T-helper 2 cell treated with Interferon-gamma antibody and Interleukin-4, amounts not matched to agents 5 μg/mL and 100 μg/mL, for 36 hours (primary cell): ENCODE measurements around the gene ZDHHC11B.
A peak's percentile ranks its signal among the peaks of the same experiment; 100 is the strongest.
"Not testable (repeated sequence)": the region's sequence is repeated elsewhere in the genome, so short reads cannot be mapped to it uniquely, and the experiment has no call there.

Source experiments
- DNase-seq: peaks from one replicate; pipeline ENCODE4 v3.0.0; 2021; ENCODE audit warnings: low spot score
- H3K27ac Mint-ChIP-seq: one replicate; pipeline ENCODE4 v1.8.0; 2021; ENCODE audit warnings: mild to moderate bottlenecking, mixed read lengths
- H3K27me3 Mint-ChIP-seq: one replicate; pipeline ENCODE4 v1.8.0; 2021; ENCODE audit warnings: low read depth, mixed read lengths
- H3K36me3 Mint-ChIP-seq: one replicate; pipeline ENCODE4 v1.8.0; 2021; ENCODE audit warnings: low read depth, mixed read lengths
- H3K4me1 Mint-ChIP-seq: one replicate; pipeline ENCODE4 v1.8.0; 2021; ENCODE audit warnings: low read depth, mixed read lengths
- H3K4me3 Mint-ChIP-seq: one replicate; pipeline ENCODE4 v1.8.0; 2022; ENCODE audit warnings: mild to moderate bottlenecking, moderate library complexity, mixed read lengths
- H3K9me3 Mint-ChIP-seq: one replicate; pipeline ENCODE4 v1.8.0; 2021; ENCODE audit warnings: mixed read lengths

Gene ZDHHC11B

GRCh38 chr5:784428-785177 is at the start of gene ZDHHC11B:
Gene ZDHHC11B, minus strand, starts transcription at chr5:784729. Its CDS starts 17,810 bp downstream, at chr5:766919.
- not testable (repeated sequence) for H3K4me1 Mint-ChIP-seq, H3K27ac Mint-ChIP-seq, H3K36me3 Mint-ChIP-seq, H3K9me3 Mint-ChIP-seq, H3K27me3 Mint-ChIP-seq
- H3K4me3 Mint-ChIP-seq = peak within 1 kb of the TSS; percentile 61
- peak; percentile 83 for DNase-seq

GRCh38 chr5:834013-834412 is 49.5 kb upstream of the ZDHHC11B start:
- DNase-seq, H3K9me3 Mint-ChIP-seq, H3K27me3 Mint-ChIP-seq, H3K4me3 Mint-ChIP-seq, H3K36me3 Mint-ChIP-seq, H3K27ac Mint-ChIP-seq, H3K4me1 Mint-ChIP-seq: not testable (repeated sequence)

- H3K36me3 Mint-ChIP-seq, H3K4me3 Mint-ChIP-seq, H3K27ac Mint-ChIP-seq, H3K4me1 Mint-ChIP-seq, H3K27me3 Mint-ChIP-seq, DNase-seq, H3K9me3 Mint-ChIP-seq: not testable (repeated sequence)
These were observed 43.7 kb upstream of the ZDHHC11B start for GRCh38 chr5:828194-828593.

- not testable (repeated sequence) for H3K4me1 Mint-ChIP-seq, H3K36me3 Mint-ChIP-seq, H3K9me3 Mint-ChIP-seq, H3K27me3 Mint-ChIP-seq, H3K4me3 Mint-ChIP-seq, DNase-seq, H3K27ac Mint-ChIP-seq
These were observed 41.0 kb upstream of the ZDHHC11B start for GRCh38 chr5:825544-825943.

GRCh38 chr5:821504-821903 is 37.0 kb upstream of the ZDHHC11B start:
- no peaks in the 10 kb centered on the region for H3K9me3 Mint-ChIP-seq
- H3K4me3 Mint-ChIP-seq = no peak overlapping the region
- no peak for DNase-seq
- no peaks in the 10 kb centered on the region for H3K4me1 Mint-ChIP-seq
- H3K27ac Mint-ChIP-seq = no peak overlapping the region
- H3K27me3 Mint-ChIP-seq = no peaks in the 10 kb centered on the region
- H3K36me3 Mint-ChIP-seq = peaks cover 14% of the 10 kb centered on the region

GRCh38 chr5:820245-820644 is 35.7 kb upstream of the ZDHHC11B start:
- no peak for DNase-seq
- Mint-ChIP-seq H3K36me3 (peaks cover 14% of the 10 kb centered on the region), H3K27ac (peak overlapping the region; percentile 12), H3K4me1 (no peaks in the 10 kb centered on the region), H3K27me3 (no peaks in the 10 kb centered on the region), H3K9me3 (peaks cover 5% of the 10 kb centered on the region), H3K4me3 (no peak overlapping the region)

- H3K27me3 Mint-ChIP-seq = no peaks in the 10 kb centered on the region
- H3K4me3 Mint-ChIP-seq = no peak overlapping the region
- peaks cover 5% of the 10 kb centered on the region for H3K9me3 Mint-ChIP-seq
- no peaks in the 10 kb centered on the region for H3K4me1 Mint-ChIP-seq
- H3K36me3 Mint-ChIP-seq = peaks cover 14% of the 10 kb centered on the region
- no peak for DNase-seq
- no peak overlapping the region for H3K27ac Mint-ChIP-seq
These were observed 34.5 kb upstream of the ZDHHC11B start for GRCh38 chr5:819078-819477.

- Mint-ChIP-seq H3K27ac (no peak overlapping the region), H3K27me3 (no peaks in the 10 kb centered on the region), H3K4me3 (no peak overlapping the region), H3K9me3 (peaks cover 5% of the 10 kb centered on the region), H3K4me1 (no peaks in the 10 kb centered on the region), H3K36me3 (peaks cover 6% of the 10 kb centered on the region)
- no peak for DNase-seq
These were observed 31.6 kb upstream of the ZDHHC11B start for GRCh38 chr5:816176-816575.

GRCh38 chr5:815449-815848 is 30.9 kb upstream of the ZDHHC11B start:
- peaks cover 5% of the 10 kb centered on the region for H3K9me3 Mint-ChIP-seq
- no peak overlapping the region for H3K4me3 Mint-ChIP-seq
- H3K27me3 Mint-ChIP-seq = no peaks in the 10 kb centered on the region
- no peaks in the 10 kb centered on the region for H3K4me1 Mint-ChIP-seq
- H3K27ac Mint-ChIP-seq = no peak overlapping the region
- no peak for DNase-seq
- H3K36me3 Mint-ChIP-seq = peaks cover 6% of the 10 kb centered on the region

GRCh38 chr5:813575-813974 is 29.0 kb upstream of the ZDHHC11B start:
- H3K4me1 Mint-ChIP-seq, H3K4me3 Mint-ChIP-seq, H3K27ac Mint-ChIP-seq, DNase-seq, H3K27me3 Mint-ChIP-seq, H3K9me3 Mint-ChIP-seq, H3K36me3 Mint-ChIP-seq: not testable (repeated sequence)

GRCh38 chr5:811384-811783 is 26.9 kb upstream of the ZDHHC11B start:
- not testable (repeated sequence) for H3K9me3 Mint-ChIP-seq, H3K27me3 Mint-ChIP-seq, H3K27ac Mint-ChIP-seq, H3K36me3 Mint-ChIP-seq, H3K4me1 Mint-ChIP-seq, H3K4me3 Mint-ChIP-seq, DNase-seq

- not testable (repeated sequence) for H3K27me3 Mint-ChIP-seq, H3K4me3 Mint-ChIP-seq, H3K27ac Mint-ChIP-seq, H3K4me1 Mint-ChIP-seq, DNase-seq, H3K36me3 Mint-ChIP-seq, H3K9me3 Mint-ChIP-seq
These were observed 23.4 kb upstream of the ZDHHC11B start for GRCh38 chr5:807719-808514.

- Mint-ChIP-seq H3K4me1 (peaks cover 1% of the 10 kb centered on the region), H3K27ac (no peak overlapping the region), H3K36me3 (peaks cover 7% of the 10 kb centered on the region), H3K9me3 (peaks cover 12% of the 10 kb centered on the region), H3K27me3 (no peaks in the 10 kb centered on the region), H3K4me3 (no peak overlapping the region)
- no peak for DNase-seq
These were observed 16.9 kb upstream of the ZDHHC11B start for GRCh38 chr5:801472-801871.

GRCh38 chr5:801055-801454 is 16.5 kb upstream of the ZDHHC11B start:
- peaks cover 13% of the 10 kb centered on the region for H3K9me3 Mint-ChIP-seq
- H3K36me3 Mint-ChIP-seq, H3K27me3 Mint-ChIP-seq, DNase-seq, H3K4me3 Mint-ChIP-seq, H3K27ac Mint-ChIP-seq, H3K4me1 Mint-ChIP-seq: not testable (repeated sequence)
